ENCODE data around the gene MLX. TPM values are rescaled to one million over a fixed set of nuclear protein-coding genes. Genes with fewer than 3 reads are reported as not detected.

The MLX gene
- total RNA-seq, 2 experiments from 2014 or later, result 29.2 to 32.1 TPM

DNA sequence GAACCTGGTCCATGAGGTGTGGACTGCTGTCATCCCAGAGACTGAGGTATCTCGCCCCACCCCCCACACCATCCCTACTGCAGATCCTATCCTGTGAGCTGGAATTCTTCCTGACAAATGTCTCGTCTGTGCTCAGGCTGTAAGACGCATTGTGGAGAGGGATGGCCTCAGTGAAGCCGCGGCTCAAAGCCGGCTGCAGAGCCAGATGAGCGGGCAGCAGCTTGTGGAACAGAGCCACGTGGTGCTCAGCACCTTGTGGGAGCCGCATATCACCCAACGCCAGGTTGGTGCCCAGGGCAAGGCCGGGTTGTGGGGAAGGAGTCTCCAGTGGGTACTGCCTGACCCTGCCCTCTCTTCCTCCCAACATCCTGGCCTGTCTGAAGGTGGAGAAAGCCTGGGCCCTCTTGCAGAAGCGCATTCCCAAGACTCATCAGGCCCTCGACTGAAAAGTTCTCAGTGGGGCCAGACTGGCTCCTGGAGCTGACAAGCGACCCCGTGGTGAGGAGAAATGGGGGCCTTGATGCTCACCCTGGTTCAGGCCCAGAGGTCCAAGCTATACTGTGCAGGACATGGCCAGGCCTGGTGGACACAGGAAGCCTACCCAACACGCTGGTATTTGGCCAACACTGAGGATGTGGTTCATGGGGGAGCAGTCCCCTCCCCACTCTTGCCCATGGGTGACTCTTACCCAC is 1.2 kb upstream of the MLX start:
- Histone ChIP-seq H3K4me3 (ENCODE audit: low read length) (no peak overlapping the region), H3K27ac (ENCODE audit: low read depth in 1 of 2, low read length in 2 of 2) (peak overlapping the region; percentile 81 to 86), H3K27me3 (ENCODE audit: control insufficient read depth in 1 of 2, insufficient read depth in 2 of 2, low read length in 2 of 2) (no peaks in the 10 kb centered on the region), H3K4me1 (ENCODE audit: insufficient read depth, low read length) (peaks cover 71% of the 10 kb centered on the region), H3K9me3 (ENCODE audit: control insufficient read depth in 1 of 2, insufficient read depth in 1 of 2, low read length in 2 of 2) (no peaks in the 10 kb centered on the region), H3K36me3 (ENCODE audit: insufficient read depth, low read length) (peaks cover 56% of the 10 kb centered on the region)
- ATAC-seq (ENCODE audit: poor library complexity) (no peak), DNase-seq (peak in 1 of 14 experiments; percentile 35)
- intact Hi-C loops (cut with DNase I, micrococcal nuclease), result loop anchor here in 1 of 2 experiments (2.0 kb wide), 1 partner anchor 43 kb away; the partner anchor contains the start of genes RETREG3 and TUBG1
- Mint-ChIP-seq H3K36me3 (ENCODE audit: low read depth) (peaks cover 73% of the 10 kb centered on the region), H3K9me3 (no peaks in the 10 kb centered on the region), H3K4me1 (ENCODE audit: low read depth) (peaks cover 47% of the 10 kb centered on the region), H3K4me3 (peak overlapping the region; percentile 97), H3K27ac (peak overlapping the region; percentile 96), H3K27me3 (no peaks in the 10 kb centered on the region)
- TF ChIP-seq, protein P1, sequence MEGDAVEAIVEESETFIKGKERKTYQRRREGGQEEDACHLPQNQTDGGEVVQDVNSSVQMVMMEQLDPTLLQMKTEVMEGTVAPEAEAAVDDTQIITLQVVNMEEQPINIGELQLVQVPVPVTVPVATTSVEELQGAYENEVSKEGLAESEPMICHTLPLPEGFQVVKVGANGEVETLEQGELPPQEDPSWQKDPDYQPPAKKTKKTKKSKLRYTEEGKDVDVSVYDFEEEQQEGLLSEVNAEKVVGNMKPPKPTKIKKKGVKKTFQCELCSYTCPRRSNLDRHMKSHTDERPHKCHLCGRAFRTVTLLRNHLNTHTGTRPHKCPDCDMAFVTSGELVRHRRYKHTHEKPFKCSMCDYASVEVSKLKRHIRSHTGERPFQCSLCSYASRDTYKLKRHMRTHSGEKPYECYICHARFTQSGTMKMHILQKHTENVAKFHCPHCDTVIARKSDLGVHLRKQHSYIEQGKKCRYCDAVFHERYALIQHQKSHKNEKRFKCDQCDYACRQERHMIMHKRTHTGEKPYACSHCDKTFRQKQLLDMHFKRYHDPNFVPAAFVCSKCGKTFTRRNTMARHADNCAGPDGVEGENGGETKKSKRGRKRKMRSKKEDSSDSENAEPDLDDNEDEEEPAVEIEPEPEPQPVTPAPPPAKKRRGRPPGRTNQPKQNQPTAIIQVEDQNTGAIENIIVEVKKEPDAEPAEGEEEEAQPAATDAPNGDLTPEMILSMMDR (IDR thresholded peaks at IDR 0.05), result no peak
- POLR2A ChIA-PET, result interaction anchor here (0.9 to 2.6 kb wide), 6 partner anchors 11 to 177 kb away, joined by 3 to 26 read pairs (median 6); partner anchors contain the start of genes PSMC3IP, RETREG3, STAT3 and TUBG1
- CTCF ChIA-PET, result interaction anchor here (0.8 to 4.6 kb wide), 3 partner anchors 12 to 198 kb away, joined by 3 to 45 read pairs (median 4); partner anchors contain the start of gene PSMC3IP

GRCh38 chr17:42566215-42566882 is 551 bp upstream of the MLX start:
- ChIA-PET POLR2A (interaction anchor here (0.6 to 2.6 kb wide), 8 partner anchors 11 to 878 kb away, joined by 3 to 26 read pairs (median 6); partner anchors contain the start of genes EIF1, NAGLU, ODAD4 and PSMC3IP), CTCF (interaction anchor here (0.8 to 4.6 kb wide), 2 partner anchors 11 to 197 kb away, joined by 3 to 45 read pairs; partner anchors contain the start of gene PSMC3IP)
- H3K9me3 ChIP-seq (ENCODE audit: control insufficient read depth in 1 of 2, insufficient read depth in 1 of 2, low read length in 2 of 2), result no peaks in the 10 kb centered on the region
- TF ChIP-seq, protein P1 (IDR thresholded peaks at IDR 0.05), result no peak
- peak overlapping the region; percentile 97 for H3K4me3 Mint-ChIP-seq
- ATAC-seq (ENCODE audit: poor library complexity) (no peak), DNase-seq (peak in 1 of 14 experiments; percentile 26)
- intact Hi-C loops (cut with DNase I, micrococcal nuclease), result loop anchor here in 1 of 2 experiments (2.0 kb wide), 1 partner anchor 42 kb away; the partner anchor contains the start of genes RETREG3 and TUBG1
- peaks cover 62% of the 10 kb centered on the region for H3K36me3 ChIP-seq (ENCODE audit: insufficient read depth, low read length)
- peaks cover 70% of the 10 kb centered on the region for H3K4me1 ChIP-seq (ENCODE audit: insufficient read depth, low read length)
- H3K27me3 Mint-ChIP-seq, result no peaks in the 10 kb centered on the region
- H3K27ac ChIP-seq (ENCODE audit: low read depth in 1 of 2, low read length in 2 of 2), result peak overlapping the region; percentile 81 to 86
- peaks cover 47% of the 10 kb centered on the region for H3K4me1 Mint-ChIP-seq (ENCODE audit: low read depth)
- H3K27ac Mint-ChIP-seq, result peak overlapping the region; percentile 96
- H3K36me3 Mint-ChIP-seq (ENCODE audit: low read depth), result peaks cover 80% of the 10 kb centered on the region
- H3K9me3 Mint-ChIP-seq, result no peaks in the 10 kb centered on the region
- H3K27me3 ChIP-seq (ENCODE audit: control insufficient read depth in 1 of 2, insufficient read depth in 2 of 2, low read length in 2 of 2), result no peaks in the 10 kb centered on the region
- peak overlapping the region; percentile 96 for H3K4me3 ChIP-seq (ENCODE audit: low read length)

DNA sequence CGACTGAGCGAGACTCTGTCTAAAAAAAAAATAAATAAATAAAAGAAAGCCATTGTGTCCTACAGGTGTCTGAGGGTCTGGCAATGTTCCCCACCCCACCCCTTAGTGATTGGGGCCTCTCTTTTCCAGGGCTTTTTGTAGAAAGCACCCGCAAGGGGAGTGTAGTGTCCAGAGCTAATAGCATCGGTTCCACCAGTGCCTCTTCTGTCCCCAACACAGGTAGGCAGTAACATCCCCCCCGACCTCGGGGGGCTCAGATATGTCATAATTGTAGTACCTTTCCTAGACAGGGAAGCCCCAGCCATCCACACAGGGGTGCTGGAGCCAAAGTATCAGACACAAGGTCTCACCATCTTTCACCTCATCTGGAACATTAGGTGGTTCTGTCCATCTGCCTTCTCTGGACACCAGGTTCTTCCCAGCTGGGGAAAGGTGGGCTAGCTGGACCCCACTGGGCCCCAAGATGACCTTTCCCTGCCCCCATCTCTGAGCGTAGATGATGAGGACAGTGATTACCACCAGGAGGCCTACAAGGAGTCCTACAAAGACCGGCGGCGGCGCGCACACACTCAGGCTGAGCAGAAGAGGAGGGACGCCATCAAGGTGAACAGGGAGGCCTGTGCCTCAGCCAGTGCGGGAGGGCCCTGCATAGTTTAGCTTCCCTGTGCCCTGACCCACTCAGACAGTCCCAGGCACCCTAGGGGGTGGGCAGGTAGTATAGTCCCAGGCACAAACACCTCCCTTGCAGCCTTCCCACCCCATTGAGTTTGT is 1.6 kb downstream of the MLX start:
- Mint-ChIP-seq H3K27ac (peak overlapping the region; percentile 96), H3K9me3 (no peaks in the 10 kb centered on the region), H3K4me1 (ENCODE audit: low read depth) (peaks cover 35% of the 10 kb centered on the region), H3K4me3 (peak overlapping the region; percentile 97), H3K27me3 (no peaks in the 10 kb centered on the region), H3K36me3 (ENCODE audit: low read depth) (peaks cover 83% of the 10 kb centered on the region)
- H3K9me3 ChIP-seq (ENCODE audit: control insufficient read depth in 1 of 2, insufficient read depth in 1 of 2, low read length in 2 of 2), result no peaks in the 10 kb centered on the region
- peak in 1 of 14 experiments; percentile 20 for DNase-seq
- H3K4me3 ChIP-seq (ENCODE audit: low read length), result no peak overlapping the region
- H3K27me3 ChIP-seq (ENCODE audit: control insufficient read depth in 1 of 2, insufficient read depth in 2 of 2, low read length in 2 of 2), result no peaks in the 10 kb centered on the region
- POLR2A ChIA-PET, result interaction anchor here (2.2 to 2.5 kb wide), 2 partner anchors 14 to 40 kb away, joined by 10 to 17 read pairs; partner anchors contain the start of genes RETREG3 and TUBG1
- TF ChIP-seq, protein P1 (IDR thresholded peaks at IDR 0.05), result no peak
- H3K4me1 ChIP-seq (ENCODE audit: insufficient read depth, low read length), result peaks cover 54% of the 10 kb centered on the region
- CTCF ChIA-PET, result interaction anchor here (1.4 to 4.6 kb wide), 2 partner anchors 9 to 18 kb away, joined by 3 to 45 read pairs; partner anchors contain the start of gene PSMC3IP
- H3K36me3 ChIP-seq (ENCODE audit: insufficient read depth, low read length), result peaks cover 81% of the 10 kb centered on the region
- intact Hi-C loops (cut with DNase I, micrococcal nuclease), result no loop called here
- H3K27ac ChIP-seq (ENCODE audit: low read depth in 1 of 2, low read length in 2 of 2), result no peak overlapping the region
- ATAC-seq (ENCODE audit: poor library complexity), result no peak
